Liver (tissue), 9 donors: Measurements from ENCODE around the gene MAN1C1. TPM values are rescaled to one million over a fixed set of nuclear protein-coding genes. Genes with fewer than 3 reads are reported as not detected.

Source experiments
- DNase-seq: peaks from one replicate; pipeline ENCODE4 v3.0.0-alpha.2; 2017; ENCODE audit warnings: low spot score
- H3K27ac ChIP-seq, 2 donors: one replicate each; pipeline ENCODE4 v1.7.0; 2013; ENCODE audit warnings: inconsistent platforms in 2 of 2, low read length in 2 of 2, control low read depth in 1 of 2, low read depth in 1 of 2, mild to moderate bottlenecking in 1 of 2
- H3K27me3 ChIP-seq, 4 donors: one replicate each; pipeline versions ENCODE4 v1.6.1 to v1.7.0; 2013; ENCODE audit warnings: low read length in 3 of 4, inconsistent platforms in 1 of 4, mild to moderate bottlenecking in 1 of 4, moderate library complexity in 1 of 4; ENCODE audit not compliant: control insufficient read depth in 4 of 4, insufficient read depth in 4 of 4
- H3K36me3 ChIP-seq, 4 donors: one replicate each; pipeline versions ENCODE4 v1.6.1 to v1.7.0; 2013; ENCODE audit warnings: low read length in 3 of 4, mild to moderate bottlenecking in 3 of 4, low read depth in 1 of 4, moderate library complexity in 1 of 4; ENCODE audit not compliant: control insufficient read depth in 4 of 4, insufficient read depth in 3 of 4
- H3K4me1 ChIP-seq, 4 donors: one replicate each; pipeline versions ENCODE4 v1.6.1 to v1.7.0; 2013; ENCODE audit warnings: low read length in 3 of 4, mild to moderate bottlenecking in 3 of 4, moderate library complexity in 1 of 4; ENCODE audit not compliant: control insufficient read depth in 4 of 4, insufficient read depth in 4 of 4
- H3K4me3 ChIP-seq, 3 donors: one replicate each; pipeline versions ENCODE4 v1.6.1 to v1.7.0; 2013; ENCODE audit warnings: low read length in 3 of 3, control low read depth in 1 of 3, low read depth in 1 of 3, mild to moderate bottlenecking in 1 of 3
- H3K9ac ChIP-seq, 2 donors: one replicate each; pipeline ENCODE4 v1.7.0; 2013; ENCODE audit warnings: low read length in 2 of 2, mild to moderate bottlenecking in 2 of 2, moderate library complexity in 2 of 2, control low read depth in 1 of 2, low read depth in 1 of 2
- H3K9me3 ChIP-seq, 4 donors: one replicate each; pipeline versions ENCODE4 v1.6.1 to v1.7.0; 2013; ENCODE audit warnings: low read length in 3 of 4; ENCODE audit not compliant: control insufficient read depth in 4 of 4
- ATF3 ChIP-seq: IDR thresholded peaks from 2 replicates; pipeline ENCODE4 v1.6.1; 2016; ENCODE audit warnings: antibody characterized with exemption
- CTCF ChIP-seq: fragments of 150-350 bp; IDR thresholded peaks from 2 replicates; pipeline ENCODE4 v1.5.1; 2017; ENCODE audit warnings: improper control_type of control experiment, low read depth, low read length; ENCODE audit not compliant: missing input control
- EGR1 ChIP-seq, 2 donors: IDR thresholded peaks; 2 replicates each; pipeline ENCODE4 v1.6.1; 2016 to 2018; ENCODE audit warnings: antibody characterized with exemption in 2 of 2, low read depth in 2 of 2
- FOXA2 ChIP-seq: IDR thresholded peaks from 2 replicates; pipeline ENCODE4 v1.6.1; 2016; ENCODE audit warnings: antibody characterized with exemption
- GABPA ChIP-seq, 2 donors: IDR thresholded peaks in 1 of 2; conservative IDR thresholded peaks in 1 of 2; 2 replicates each; pipeline ENCODE4 v1.6.1; 2016; ENCODE audit warnings: antibody characterized with exemption in 2 of 2, mild to moderate bottlenecking in 1 of 2, moderate library complexity in 1 of 2
- HNF4A ChIP-seq, 2 donors: conservative IDR thresholded peaks; 2 replicates each; pipeline ENCODE4 v1.6.1; 2016; ENCODE audit warnings: antibody characterized with exemption in 2 of 2, mild to moderate bottlenecking in 2 of 2
- JUND ChIP-seq, 2 donors: IDR thresholded peaks; 2 replicates each; pipeline ENCODE4 v1.6.1; 2016; ENCODE audit warnings: antibody characterized with exemption in 2 of 2
- RAD21 ChIP-seq, 2 donors: IDR thresholded peaks; 2 replicates each; pipeline ENCODE4 v1.6.1; 2016; ENCODE audit warnings: antibody characterized with exemption in 2 of 2, mild to moderate bottlenecking in 2 of 2
- RXRA ChIP-seq, 2 donors: IDR thresholded peaks; 2 replicates each; pipeline ENCODE4 v1.6.1; 2017 to 2018; ENCODE audit warnings: antibody characterized with exemption in 2 of 2, mild to moderate bottlenecking in 1 of 2
- SP1 ChIP-seq: IDR thresholded peaks from 2 replicates; pipeline ENCODE4 v1.6.1; 2018; ENCODE audit warnings: antibody characterized with exemption, mild to moderate bottlenecking
- YY1 ChIP-seq: IDR thresholded peaks from 2 replicates; pipeline ENCODE4 v1.6.1; 2016; ENCODE audit warnings: antibody characterized with exemption, mild to moderate bottlenecking
- WGBS: extraction: QIAGEN DNeasy Blood & Tissue Kit; methylation state at CpG from one replicate; pipeline ENCODE4 v1.1.7; 2013; 5-methylcytosine and 5-hydroxymethylcytosine counted together
- polyA plus RNA-seq, 2 donors: library from polyadenylated mRNA; stranded (reverse) in 1 of 2; unstranded in 1 of 2; fragments of 200-250 nt in 1 of 2; fragments of >200 nt in 1 of 2; fragmentation: Nextera tagmentation in 1 of 2; extraction: Ambion mirVana in 1 of 2; gene quantifications; one replicate each; pipeline versions ENCODE4 v1.2.1 to v1.2.3, GENCODE V29; 2013 to 2015
- total RNA-seq, 2 donors: library from RNA; depleted of rRNA; stranded (reverse); fragments of >200 nt; gene quantifications; one replicate each; pipeline ENCODE4 v1.2.3, GENCODE V29; 2014
- TF ChIP-seq, protein P1 (sequence below): IDR thresholded peaks from 2 replicates; pipeline ENCODE4 v1.6.1; 2016; ENCODE audit warnings: antibody characterized with exemption
- donor health status: healthy.
- donor health status: healthy.
- donor health status: healthy.
- donor health status: healthy.
- donor health status: healthy.

The MAN1C1 gene
- total and polyA plus RNA-seq, 4 donors = 6.3 to 16.0 (median 8.1) TPM

DNA sequence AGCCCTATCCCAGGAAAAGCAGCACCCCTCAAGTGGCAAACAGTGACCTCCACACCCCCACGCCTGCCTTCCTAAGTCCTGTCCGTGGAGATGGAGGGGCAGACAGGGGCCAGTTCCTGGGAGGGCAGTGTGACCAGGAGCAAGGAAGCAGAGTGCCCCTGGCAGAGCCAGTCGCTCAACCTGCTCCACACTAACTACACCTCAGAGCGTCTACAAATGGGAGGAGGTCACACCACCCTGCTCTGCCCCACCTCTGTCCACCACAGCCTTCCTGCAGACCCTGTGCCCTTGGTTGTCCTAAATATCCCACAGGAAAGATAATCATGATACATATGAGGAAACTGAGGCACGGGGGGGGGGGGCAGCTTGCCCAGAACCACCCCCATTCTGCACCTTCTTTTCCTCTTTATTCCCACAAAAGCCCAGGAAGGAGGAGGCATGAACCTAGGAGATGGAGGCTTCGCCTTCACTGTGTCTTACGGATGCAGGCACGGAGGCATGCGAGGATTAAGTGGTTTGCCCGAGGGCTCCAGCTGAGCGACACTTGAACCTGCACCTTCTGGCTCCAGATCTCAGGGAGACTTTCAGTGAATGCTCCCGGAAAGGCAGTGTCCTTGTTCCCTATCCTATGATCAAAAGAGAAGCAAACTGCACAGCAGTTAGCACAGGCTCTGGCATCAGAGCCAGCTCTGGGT is 140.7 kb downstream of the MAN1C1 start (continued):
- TF ChIP-seq EGR1 (IDR thresholded peaks at IDR 0.05; ENCODE audit: low read depth in 2 of 2) = no peak

- Histone ChIP-seq H3K4me3 (no peak overlapping the region), H3K4me1 (no peaks in the 10 kb centered on the region), H3K9me3 (no peaks in the 10 kb centered on the region), H3K27me3 (no peaks in the 10 kb centered on the region), H3K27ac (no peak overlapping the region), H3K36me3 (peaks cover 0 to 4% (median 0%) of the 10 kb centered on the region in 4 donors), H3K9ac (no peak overlapping the region)
- DNase-seq = no peak
- WGBS = 85% methylated on average over 5 of the region's 5 CpGs
- no peak for TF ChIP-seq RAD21 (IDR thresholded peaks at IDR 0.05)
- TF ChIP-seq JUND (IDR thresholded peaks at IDR 0.05) = no peak
- TF ChIP-seq SP1 = no peak
Observed at GRCh38 chr1:25757846-25758185, 141.2 kb downstream of the MAN1C1 start.

- H3K4me1 ChIP-seq = no peaks in the 10 kb centered on the region
- DNase-seq = no peak
- no peaks in the 10 kb centered on the region for H3K9me3 ChIP-seq
- peaks cover 0 to 4% (median under 1%) of the 10 kb centered on the region in 4 donors for H3K36me3 ChIP-seq
- H3K27ac ChIP-seq = no peak overlapping the region
- WGBS = 89% methylated on average over 15 of the region's 15 CpGs
- no peak overlapping the region for H3K4me3 ChIP-seq
- no peak overlapping the region for H3K9ac ChIP-seq
- no peaks in the 10 kb centered on the region for H3K27me3 ChIP-seq
- TF ChIP-seq CTCF (no peak), GABPA (IDR thresholded peaks at IDR 0.05 in 1 of 2, conservative IDR thresholded peaks at IDR 0.05 in 1 of 2) (no peak), FOXA2 (no peak), RXRA (IDR thresholded peaks at IDR 0.05) (no peak), HNF4A (conservative IDR thresholded peaks at IDR 0.05) (no peak), ATF3 (no peak), EGR1 (IDR thresholded peaks at IDR 0.05; ENCODE audit: low read depth in 2 of 2) (no peak), YY1 (no peak)
- TF ChIP-seq, protein P1, sequence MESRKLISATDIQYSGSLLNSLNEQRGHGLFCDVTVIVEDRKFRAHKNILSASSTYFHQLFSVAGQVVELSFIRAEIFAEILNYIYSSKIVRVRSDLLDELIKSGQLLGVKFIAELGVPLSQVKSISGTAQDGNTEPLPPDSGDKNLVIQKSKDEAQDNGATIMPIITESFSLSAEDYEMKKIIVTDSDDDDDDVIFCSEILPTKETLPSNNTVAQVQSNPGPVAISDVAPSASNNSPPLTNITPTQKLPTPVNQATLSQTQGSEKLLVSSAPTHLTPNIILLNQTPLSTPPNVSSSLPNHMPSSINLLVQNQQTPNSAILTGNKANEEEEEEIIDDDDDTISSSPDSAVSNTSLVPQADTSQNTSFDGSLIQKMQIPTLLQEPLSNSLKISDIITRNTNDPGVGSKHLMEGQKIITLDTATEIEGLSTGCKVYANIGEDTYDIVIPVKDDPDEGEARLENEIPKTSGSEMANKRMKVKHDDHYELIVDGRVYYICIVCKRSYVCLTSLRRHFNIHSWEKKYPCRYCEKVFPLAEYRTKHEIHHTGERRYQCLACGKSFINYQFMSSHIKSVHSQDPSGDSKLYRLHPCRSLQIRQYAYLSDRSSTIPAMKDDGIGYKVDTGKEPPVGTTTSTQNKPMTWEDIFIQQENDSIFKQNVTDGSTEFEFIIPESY = no peak
Observed at GRCh38 chr1:25758466-25759070, 142.0 kb downstream of the MAN1C1 start.
